Measurements from ENCODE around the gene AKR1C4. TPM values are rescaled to one million over a fixed set of nuclear protein-coding genes. Genes with fewer than 3 reads are reported as not detected.
"Not testable (repeated sequence)": the region's sequence is repeated elsewhere in the genome, so short reads cannot be mapped to it uniquely, and the experiment has no call there.

The AKR1C4 gene
- total and polyA plus RNA-seq, 5 donors from 2014 or later: not detected

- Mint-ChIP-seq H3K4me3 (no peak overlapping the region), H3K27me3 (peaks cover 10% of the 10 kb centered on the region), H3K9me3 (peaks cover 0 to 22% (median 10%) of the 10 kb centered on the region in 7 donors), H3K36me3 (no peaks in the 10 kb centered on the region), H3K27ac (no peak overlapping the region), H3K4me1 (peaks cover 0 to 3% (median 1%) of the 10 kb centered on the region in 4 donors)
- Histone ChIP-seq H3K9me3 (ENCODE audit: control insufficient read depth in 2 of 2, low read length in 2 of 2) (peaks cover 5 to 7% of the 10 kb centered on the region in 2 experiments), H3K36me3 (ENCODE audit: control insufficient read depth, insufficient read depth, low read length) (no peaks in the 10 kb centered on the region), H3K4me3 (ENCODE audit: low read depth, low read length) (no peak overlapping the region), H3K27me3 (ENCODE audit: control insufficient read depth, insufficient read depth, low read length) (no peaks in the 10 kb centered on the region), H3K27ac (ENCODE audit: insufficient read depth, low read length, poor library complexity, severe bottlenecking) (no peak overlapping the region), H3K4me1 (ENCODE audit: control insufficient read depth, insufficient read depth, low read length, poor library complexity, severe bottlenecking) (no peaks in the 10 kb centered on the region)
- peak in 1 of 3 donors; percentile 40 for DNase-seq
- ATAC-seq (ENCODE audit: low read depth in 2 of 2): no peak
Measured at GRCh38 chr10:5206799-5207198, 10.2 kb downstream of the AKR1C4 start.

- H3K4me1 Mint-ChIP-seq; H3K27ac Mint-ChIP-seq; H3K27me3 ChIP-seq (ENCODE audit: control insufficient read depth, insufficient read depth, low read length); ATAC-seq (ENCODE audit: low read depth in 2 of 2); H3K4me3 Mint-ChIP-seq; H3K9me3 Mint-ChIP-seq; H3K9me3 ChIP-seq (ENCODE audit: control insufficient read depth in 2 of 2, low read length in 2 of 2); H3K27ac ChIP-seq (ENCODE audit: insufficient read depth, low read length, poor library complexity, severe bottlenecking); H3K36me3 Mint-ChIP-seq; H3K4me3 ChIP-seq (ENCODE audit: low read depth, low read length); H3K36me3 ChIP-seq (ENCODE audit: control insufficient read depth, insufficient read depth, low read length); DNase-seq; H3K4me1 ChIP-seq (ENCODE audit: control insufficient read depth, insufficient read depth, low read length, poor library complexity, severe bottlenecking); H3K27me3 Mint-ChIP-seq: not testable (repeated sequence)
Measured at GRCh38 chr10:5209776-5210175, 13.1 kb downstream of the AKR1C4 start.

DNA sequence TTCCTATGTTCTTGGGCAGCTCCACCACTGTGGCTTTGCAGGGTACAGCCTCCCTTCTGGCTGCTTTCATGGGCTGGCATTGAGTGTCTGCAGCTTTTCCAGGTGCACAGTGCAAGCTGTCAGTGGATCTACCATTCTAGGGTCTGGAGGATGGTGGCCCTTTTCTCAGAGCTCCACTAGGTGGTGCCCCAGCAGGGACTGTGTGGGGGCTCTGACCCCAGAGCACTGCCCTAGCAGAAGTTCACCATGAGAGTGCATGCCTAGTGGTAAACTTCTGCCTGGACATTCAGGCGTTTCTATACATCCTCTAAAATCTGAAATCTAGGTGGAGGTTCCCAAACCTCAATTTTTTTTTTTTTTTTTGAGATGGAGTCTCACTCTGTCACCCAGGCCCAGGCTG is 13.6 kb downstream of the AKR1C4 start:
- not testable (repeated sequence) for H3K27me3 Mint-ChIP-seq; H3K4me3 Mint-ChIP-seq; H3K27ac Mint-ChIP-seq; ATAC-seq (ENCODE audit: low read depth in 2 of 2); H3K4me1 ChIP-seq (ENCODE audit: control insufficient read depth, insufficient read depth, low read length, poor library complexity, severe bottlenecking); H3K4me1 Mint-ChIP-seq; H3K27ac ChIP-seq (ENCODE audit: insufficient read depth, low read length, poor library complexity, severe bottlenecking); H3K36me3 Mint-ChIP-seq; H3K4me3 ChIP-seq (ENCODE audit: low read depth, low read length); H3K36me3 ChIP-seq (ENCODE audit: control insufficient read depth, insufficient read depth, low read length); H3K9me3 ChIP-seq (ENCODE audit: control insufficient read depth in 2 of 2, low read length in 2 of 2); H3K9me3 Mint-ChIP-seq; H3K27me3 ChIP-seq (ENCODE audit: control insufficient read depth, insufficient read depth, low read length)
- DNase-seq: peak in 1 of 3 donors; percentile 27

- no peak for ATAC-seq (ENCODE audit: low read depth in 2 of 2)
- Histone ChIP-seq H3K4me1 (ENCODE audit: control insufficient read depth, insufficient read depth, low read length, poor library complexity, severe bottlenecking) (no peaks in the 10 kb centered on the region), H3K4me3 (ENCODE audit: low read depth, low read length) (no peak overlapping the region), H3K27me3 (ENCODE audit: control insufficient read depth, insufficient read depth, low read length) (no peaks in the 10 kb centered on the region), H3K9me3 (ENCODE audit: control insufficient read depth in 2 of 2, low read length in 2 of 2) (no peaks in the 10 kb centered on the region), H3K27ac (ENCODE audit: insufficient read depth, low read length, poor library complexity, severe bottlenecking) (no peak overlapping the region), H3K36me3 (ENCODE audit: control insufficient read depth, insufficient read depth, low read length) (no peaks in the 10 kb centered on the region)
- H3K4me1 Mint-ChIP-seq: peaks cover 0 to under 1% (median 0%) of the 10 kb centered on the region in 4 donors
- H3K4me3 Mint-ChIP-seq: no peak overlapping the region
- no peak overlapping the region for H3K27ac Mint-ChIP-seq
- peaks cover 0 to 7% (median 3%) of the 10 kb centered on the region in 7 donors for H3K9me3 Mint-ChIP-seq
- DNase-seq: no peak
- H3K27me3 Mint-ChIP-seq: peaks cover 4% of the 10 kb centered on the region
- H3K36me3 Mint-ChIP-seq: no peaks in the 10 kb centered on the region
Measured at GRCh38 chr10:5211696-5212536, 15.3 kb downstream of the AKR1C4 start.

DNA sequence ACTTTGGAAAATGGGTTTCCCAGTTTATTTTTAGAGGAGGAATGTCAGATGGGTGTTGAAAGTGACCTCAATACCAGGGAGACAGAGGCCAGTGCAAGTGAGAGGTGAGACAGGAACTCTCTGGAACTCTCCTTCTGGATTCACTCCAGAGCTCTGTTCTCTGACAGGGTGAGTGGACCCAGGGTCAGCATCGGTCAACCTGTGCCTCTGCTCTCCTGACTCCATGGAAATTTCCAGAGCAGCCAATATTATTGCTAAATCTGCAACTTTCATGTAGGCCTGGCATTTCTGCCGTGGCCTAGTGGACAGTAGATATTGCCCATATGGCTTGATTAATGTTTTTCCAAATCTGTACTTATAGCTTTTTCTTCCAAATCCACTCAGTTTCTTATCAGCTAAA is 20.2 kb downstream of the AKR1C4 start:
- ATAC-seq (ENCODE audit: low read depth in 2 of 2) (no peak), DNase-seq (no peak)
- H3K27ac Mint-ChIP-seq: no peak overlapping the region
- H3K36me3 Mint-ChIP-seq: peaks cover 5% of the 10 kb centered on the region
- no peaks in the 10 kb centered on the region for H3K4me1 Mint-ChIP-seq
- Histone ChIP-seq H3K27ac (ENCODE audit: insufficient read depth, low read length, poor library complexity, severe bottlenecking) (no peak overlapping the region), H3K4me3 (ENCODE audit: low read depth, low read length) (no peak overlapping the region), H3K9me3 (ENCODE audit: control insufficient read depth in 2 of 2, low read length in 2 of 2) (no peaks in the 10 kb centered on the region), H3K36me3 (ENCODE audit: control insufficient read depth, insufficient read depth, low read length) (no peaks in the 10 kb centered on the region), H3K4me1 (ENCODE audit: control insufficient read depth, insufficient read depth, low read length, poor library complexity, severe bottlenecking) (no peaks in the 10 kb centered on the region), H3K27me3 (ENCODE audit: control insufficient read depth, insufficient read depth, low read length) (no peaks in the 10 kb centered on the region)
- H3K27me3 Mint-ChIP-seq: no peaks in the 10 kb centered on the region
- no peak overlapping the region for H3K4me3 Mint-ChIP-seq
- peaks cover 0 to 3% (median under 1%) of the 10 kb centered on the region in 7 donors for H3K9me3 Mint-ChIP-seq

- DNase-seq (no peak), ATAC-seq (ENCODE audit: low read depth in 2 of 2) (no peak)
- H3K4me3 Mint-ChIP-seq: no peak overlapping the region
- no peak overlapping the region for H3K4me3 ChIP-seq (ENCODE audit: low read depth, low read length)
- H3K27me3 ChIP-seq (ENCODE audit: control insufficient read depth, insufficient read depth, low read length): no peaks in the 10 kb centered on the region
- no peak overlapping the region for H3K27ac Mint-ChIP-seq
- H3K4me1 ChIP-seq (ENCODE audit: control insufficient read depth, insufficient read depth, low read length, poor library complexity, severe bottlenecking): no peaks in the 10 kb centered on the region
- H3K36me3 Mint-ChIP-seq: peaks cover 10% of the 10 kb centered on the region
- H3K4me1 Mint-ChIP-seq: no peaks in the 10 kb centered on the region
- H3K27me3 Mint-ChIP-seq: peaks cover 4% of the 10 kb centered on the region
- no peak overlapping the region for H3K27ac ChIP-seq (ENCODE audit: insufficient read depth, low read length, poor library complexity, severe bottlenecking)
- no peaks in the 10 kb centered on the region for H3K9me3 ChIP-seq (ENCODE audit: control insufficient read depth in 2 of 2, low read length in 2 of 2)
- H3K9me3 Mint-ChIP-seq: peaks cover 0 to 3% (median 0%) of the 10 kb centered on the region in 7 donors
- no peaks in the 10 kb centered on the region for H3K36me3 ChIP-seq (ENCODE audit: control insufficient read depth, insufficient read depth, low read length)
Measured at GRCh38 chr10:5219262-5219661, 22.6 kb downstream of the AKR1C4 start.

DNA sequence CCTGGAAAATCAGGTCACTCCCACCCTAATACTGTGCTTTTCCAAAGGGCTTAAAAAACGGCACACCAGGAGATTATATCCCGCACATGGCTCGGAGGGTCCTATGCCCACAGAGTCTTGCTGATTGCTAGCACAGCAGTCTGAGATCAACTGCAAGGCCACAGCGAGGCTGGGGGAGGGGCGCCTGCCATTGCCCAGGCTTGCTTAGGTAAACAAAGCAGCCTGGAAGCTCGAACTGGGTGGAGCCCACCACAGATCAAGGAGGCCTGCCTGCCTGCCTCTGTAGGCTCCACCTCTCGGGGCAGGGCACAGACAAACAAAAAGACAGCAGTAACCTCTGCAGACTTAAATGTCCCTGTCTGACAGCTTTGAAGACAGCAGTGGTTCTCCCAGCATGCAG is 26.3 kb downstream of the AKR1C4 start:
- not testable (repeated sequence) for H3K36me3 Mint-ChIP-seq

GRCh38 chr10:5229019-5229418 is 32.4 kb downstream of the AKR1C4 start:
- Mint-ChIP-seq H3K9me3 (peaks cover 0 to 9% (median 1%) of the 10 kb centered on the region in 7 donors), H3K4me1 (no peaks in the 10 kb centered on the region), H3K36me3 (no peaks in the 10 kb centered on the region), H3K27ac (no peak overlapping the region), H3K27me3 (no peaks in the 10 kb centered on the region), H3K4me3 (no peak overlapping the region)
- Histone ChIP-seq H3K4me3 (ENCODE audit: low read depth, low read length) (no peak overlapping the region), H3K27ac (ENCODE audit: insufficient read depth, low read length, poor library complexity, severe bottlenecking) (no peak overlapping the region), H3K4me1 (ENCODE audit: control insufficient read depth, insufficient read depth, low read length, poor library complexity, severe bottlenecking) (no peaks in the 10 kb centered on the region), H3K9me3 (ENCODE audit: control insufficient read depth in 2 of 2, low read length in 2 of 2) (no peaks in the 10 kb centered on the region), H3K36me3 (ENCODE audit: control insufficient read depth, insufficient read depth, low read length) (no peaks in the 10 kb centered on the region), H3K27me3 (ENCODE audit: control insufficient read depth, insufficient read depth, low read length) (no peaks in the 10 kb centered on the region)
- no peak for ATAC-seq (ENCODE audit: low read depth in 2 of 2)
- no peak for DNase-seq

More for the DNA sequence above, 26.3 kb downstream of the AKR1C4 start:
- H3K9me3 ChIP-seq (ENCODE audit: control insufficient read depth in 2 of 2, low read length in 2 of 2); H3K27me3 ChIP-seq (ENCODE audit: control insufficient read depth, insufficient read depth, low read length); DNase-seq; H3K4me1 ChIP-seq (ENCODE audit: control insufficient read depth, insufficient read depth, low read length, poor library complexity, severe bottlenecking); H3K4me1 Mint-ChIP-seq; H3K4me3 Mint-ChIP-seq; H3K36me3 ChIP-seq (ENCODE audit: control insufficient read depth, insufficient read depth, low read length); H3K4me3 ChIP-seq (ENCODE audit: low read depth, low read length); H3K27me3 Mint-ChIP-seq; H3K27ac ChIP-seq (ENCODE audit: insufficient read depth, low read length, poor library complexity, severe bottlenecking); ATAC-seq (ENCODE audit: low read depth in 2 of 2); H3K9me3 Mint-ChIP-seq; H3K27ac Mint-ChIP-seq: not testable (repeated sequence)

Data from CD4-positive, CD25-positive, alpha-beta regulatory T cell (primary cell).